DOHH2 (cell line): Measurements from ENCODE around the gene OBSCN.

Experiments used
- CTCF ChIP-seq: fragments of 200-600 bp; sonication (generic); IDR thresholded peaks from one replicate; pipeline ENCODE4 v1.5.1; 2014; ENCODE audit warnings: antibody characterized with exemption, mild to moderate bottlenecking, low read depth, low read length; ENCODE audit not compliant: poor library complexity, severe bottlenecking
- EZH2phosphoT487 ChIP-seq: fragments of 200-600 bp; sonication (generic); IDR thresholded peaks from 2 replicates; pipeline ENCODE4 v1.6.1; 2017; ENCODE audit warnings: borderline replicate concordance, mild to moderate bottlenecking, antibody characterized with exemption, low read length, moderate library complexity, mixed read lengths

GRCh38 chr1:228379666-228380065 lies 171.8 kb downstream of the OBSCN start:
- TF ChIP-seq EZH2phosphoT487: no peak
- TF ChIP-seq CTCF: no peak
